ENCODE measurements around the gene AGO3.
A peak's percentile ranks its signal among the peaks of the same experiment; 100 is the strongest.

AGO3 gene

GRCh38 chr1:36024847-36025246, 93.9 kb downstream of the AGO3 start:
- DNase-seq (ENCODE audit: low read depth): no peak
- TF ChIP-seq CTCF (conservative IDR thresholded peaks at IDR 0.05; ENCODE audit: low read length): no peak
- no peak overlapping the region for H3K4me3 ChIP-seq (ENCODE audit: low read length)

GRCh38 chr1:36027766-36028165, 96.9 kb downstream of the AGO3 start:
- DNase-seq (ENCODE audit: low read depth): no peak
- H3K4me3 ChIP-seq (ENCODE audit: low read length): no peak overlapping the region
- TF ChIP-seq CTCF (conservative IDR thresholded peaks at IDR 0.05; ENCODE audit: low read length): no peak

GRCh38 chr1:36031441-36031840, 100.5 kb downstream of the AGO3 start:
- no peak overlapping the region for H3K4me3 ChIP-seq (ENCODE audit: low read length)
- DNase-seq (ENCODE audit: low read depth): no peak
- TF ChIP-seq CTCF (conservative IDR thresholded peaks at IDR 0.05; ENCODE audit: low read length): no peak

- DNase-seq (ENCODE audit: low read depth): peak; percentile 45
- no peak overlapping the region for H3K4me3 ChIP-seq (ENCODE audit: low read length)
- TF ChIP-seq CTCF (conservative IDR thresholded peaks at IDR 0.05; ENCODE audit: low read length): no peak
These were observed 103.8 kb downstream of the AGO3 start for GRCh38 chr1:36034692-36035091.

GRCh38 chr1:36035154-36035553, 104.2 kb downstream of the AGO3 start:
- TF ChIP-seq CTCF (conservative IDR thresholded peaks at IDR 0.05; ENCODE audit: low read length): no peak
- no peak for DNase-seq (ENCODE audit: low read depth)

GRCh38 chr1:36040238-36040637, 109.3 kb downstream of the AGO3 start:
- no peak for TF ChIP-seq CTCF (conservative IDR thresholded peaks at IDR 0.05; ENCODE audit: low read length)
- H3K4me3 ChIP-seq (ENCODE audit: low read length): no peak overlapping the region
- no peak for DNase-seq (ENCODE audit: low read depth)

More at GRCh38 chr1:36035154-36035553, 104.2 kb downstream of the AGO3 start:
- H3K4me3 ChIP-seq (ENCODE audit: low read length): no peak overlapping the region

- no peak for DNase-seq (ENCODE audit: low read depth)
- no peak for TF ChIP-seq CTCF (conservative IDR thresholded peaks at IDR 0.05; ENCODE audit: low read length)
- H3K4me3 ChIP-seq (ENCODE audit: low read length): no peak overlapping the region
These were observed 120.9 kb downstream of the AGO3 start for GRCh38 chr1:36051821-36052220.
